GM13977 (cell line): ENCODE results near the gene CRELD1.

Experiments used
- DNase-seq: peaks from one replicate; pipeline ENCODE4 v3.0.0; 2012; ENCODE audit warnings: low spot score
- in situ Hi-C: fragments of 300-500 bp; cut with MboI; formaldehyde crosslinking; loops from one replicate; pipeline ENCODE4 v1.12.0; 2022; ENCODE audit warnings: low sequenced_read_pairs, low pct_unique_long_range_greater_than_20kb, mixed read lengths, inconsistent platforms; ENCODE audit not compliant: unreplicated experiment
- TF ChIP-seq, protein P1 (sequence below): IDR thresholded peaks from 2 replicates; pipeline ENCODE4 v1.5.1; 2012; ENCODE audit warnings: mild to moderate bottlenecking, control low read depth; ENCODE audit not compliant: insufficient read depth; ENCODE audit errors: extremely low read depth, missing control alignments

CRELD1 gene

DNA sequence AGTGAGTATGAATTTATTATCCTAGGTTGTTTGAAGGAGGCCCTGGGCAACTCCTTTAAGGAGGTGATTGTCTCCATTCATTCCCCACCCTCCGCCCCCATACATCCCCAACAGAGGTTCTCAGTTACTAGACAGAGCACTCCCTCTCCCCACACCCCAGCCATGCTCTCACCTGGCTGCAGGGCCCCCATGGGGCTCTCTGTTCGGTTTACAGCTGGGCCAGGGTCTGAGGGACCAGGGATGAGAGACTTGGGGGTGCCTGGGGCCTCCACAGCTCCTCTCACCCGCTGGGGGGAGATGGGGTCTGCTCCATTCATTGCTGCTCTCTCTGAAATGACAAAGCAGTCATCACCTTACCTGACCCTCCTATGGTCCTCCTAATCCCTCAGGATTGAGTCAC, 15.0 kb downstream of the CRELD1 start:
- in situ Hi-C loops, result no loop called here
- no peak for DNase-seq
- TF ChIP-seq, protein P1, sequence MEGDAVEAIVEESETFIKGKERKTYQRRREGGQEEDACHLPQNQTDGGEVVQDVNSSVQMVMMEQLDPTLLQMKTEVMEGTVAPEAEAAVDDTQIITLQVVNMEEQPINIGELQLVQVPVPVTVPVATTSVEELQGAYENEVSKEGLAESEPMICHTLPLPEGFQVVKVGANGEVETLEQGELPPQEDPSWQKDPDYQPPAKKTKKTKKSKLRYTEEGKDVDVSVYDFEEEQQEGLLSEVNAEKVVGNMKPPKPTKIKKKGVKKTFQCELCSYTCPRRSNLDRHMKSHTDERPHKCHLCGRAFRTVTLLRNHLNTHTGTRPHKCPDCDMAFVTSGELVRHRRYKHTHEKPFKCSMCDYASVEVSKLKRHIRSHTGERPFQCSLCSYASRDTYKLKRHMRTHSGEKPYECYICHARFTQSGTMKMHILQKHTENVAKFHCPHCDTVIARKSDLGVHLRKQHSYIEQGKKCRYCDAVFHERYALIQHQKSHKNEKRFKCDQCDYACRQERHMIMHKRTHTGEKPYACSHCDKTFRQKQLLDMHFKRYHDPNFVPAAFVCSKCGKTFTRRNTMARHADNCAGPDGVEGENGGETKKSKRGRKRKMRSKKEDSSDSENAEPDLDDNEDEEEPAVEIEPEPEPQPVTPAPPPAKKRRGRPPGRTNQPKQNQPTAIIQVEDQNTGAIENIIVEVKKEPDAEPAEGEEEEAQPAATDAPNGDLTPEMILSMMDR, result no peak

DNA sequence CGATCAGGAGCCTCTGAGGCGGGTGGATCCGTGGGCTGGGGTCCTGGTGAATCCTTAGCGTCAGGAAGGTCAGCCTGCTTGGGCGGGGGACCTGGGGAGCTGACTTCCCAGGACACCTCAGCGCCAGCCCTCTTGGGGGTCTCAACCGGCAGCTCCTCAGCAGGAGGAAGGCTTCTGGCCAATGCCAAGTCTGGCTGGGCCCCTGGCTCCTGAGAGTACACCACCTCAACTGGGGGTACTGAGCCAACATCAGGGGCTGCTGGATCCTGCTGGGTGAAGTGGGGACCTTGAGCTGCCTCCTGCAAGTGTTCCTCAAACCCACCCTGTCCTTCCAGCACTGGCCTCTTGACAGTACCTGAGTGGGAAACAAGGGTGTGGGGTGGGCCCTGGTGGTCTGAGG, 15.5 kb downstream of the CRELD1 start:
- DNase-seq, result no peak
- TF ChIP-seq, protein P1, result no peak
- in situ Hi-C loops, result no loop called here

DNA sequence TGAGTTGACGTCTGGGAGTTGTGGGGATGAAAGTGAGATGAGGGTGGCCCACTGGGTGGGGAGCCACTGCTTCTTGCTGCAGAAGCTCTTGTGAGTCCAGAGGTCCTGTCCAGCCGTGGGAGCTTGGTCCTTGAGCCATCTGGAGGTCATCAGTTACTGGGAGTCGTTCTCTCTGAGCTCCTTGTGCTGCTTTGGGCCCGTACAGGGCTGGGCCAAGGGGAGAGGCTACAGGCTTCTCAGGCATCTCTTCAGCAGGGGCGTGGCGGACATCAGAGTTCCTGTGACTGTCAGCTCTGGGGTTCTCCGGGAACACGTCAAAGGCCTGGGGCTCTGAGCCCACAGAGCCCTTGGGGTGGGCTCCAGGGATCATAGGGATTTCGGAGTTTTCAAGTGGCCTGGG, 16.0 kb downstream of the CRELD1 start:
- DNase-seq, result no peak
- in situ Hi-C loops, result no loop called here
- TF ChIP-seq, protein P1, result no peak

DNA sequence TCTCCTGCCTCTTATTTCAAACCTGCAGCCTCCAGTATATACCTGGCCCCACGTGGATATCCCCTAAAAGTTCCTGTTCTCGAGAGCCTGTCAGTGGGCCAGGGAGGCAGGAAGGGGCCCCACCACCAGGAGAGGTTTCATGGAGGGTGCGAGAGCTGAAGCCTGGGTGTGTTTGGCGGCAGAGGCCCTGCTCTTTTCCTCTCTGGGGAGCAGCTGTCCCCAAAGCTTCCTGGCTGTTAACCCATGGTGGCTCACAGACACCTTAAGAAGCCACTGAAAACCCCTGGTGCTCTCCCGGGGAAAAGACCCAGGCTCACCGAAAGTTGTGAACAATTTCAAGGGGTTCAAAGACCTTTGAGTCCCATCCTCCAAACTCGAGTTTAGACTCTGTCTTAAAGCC, 17.5 kb downstream of the CRELD1 start:
- peak; percentile 83 for DNase-seq
- in situ Hi-C loops, result no loop called here
- TF ChIP-seq, protein P1, result no peak

DNA sequence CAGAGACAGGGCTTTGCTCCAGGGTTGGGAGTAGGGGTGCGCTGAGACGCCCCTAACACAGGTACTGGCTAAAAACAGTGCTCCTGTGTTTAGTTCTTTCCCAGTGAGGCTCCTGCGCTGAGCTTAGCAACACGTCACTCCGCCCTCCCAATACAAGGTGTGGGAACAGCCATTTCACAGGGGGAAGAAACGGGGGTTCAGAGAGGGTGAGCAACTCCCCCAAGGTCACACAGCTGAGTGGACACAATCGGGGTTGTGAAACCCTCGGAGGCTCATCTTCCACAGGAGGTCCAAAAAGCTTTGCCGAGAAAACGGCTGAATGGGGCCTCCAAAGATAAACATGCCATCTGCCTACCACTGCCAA, 17.9 kb downstream of the CRELD1 start:
- TF ChIP-seq, protein P1, result no peak
- in situ Hi-C loops, result no loop called here
- no peak for DNase-seq

DNA sequence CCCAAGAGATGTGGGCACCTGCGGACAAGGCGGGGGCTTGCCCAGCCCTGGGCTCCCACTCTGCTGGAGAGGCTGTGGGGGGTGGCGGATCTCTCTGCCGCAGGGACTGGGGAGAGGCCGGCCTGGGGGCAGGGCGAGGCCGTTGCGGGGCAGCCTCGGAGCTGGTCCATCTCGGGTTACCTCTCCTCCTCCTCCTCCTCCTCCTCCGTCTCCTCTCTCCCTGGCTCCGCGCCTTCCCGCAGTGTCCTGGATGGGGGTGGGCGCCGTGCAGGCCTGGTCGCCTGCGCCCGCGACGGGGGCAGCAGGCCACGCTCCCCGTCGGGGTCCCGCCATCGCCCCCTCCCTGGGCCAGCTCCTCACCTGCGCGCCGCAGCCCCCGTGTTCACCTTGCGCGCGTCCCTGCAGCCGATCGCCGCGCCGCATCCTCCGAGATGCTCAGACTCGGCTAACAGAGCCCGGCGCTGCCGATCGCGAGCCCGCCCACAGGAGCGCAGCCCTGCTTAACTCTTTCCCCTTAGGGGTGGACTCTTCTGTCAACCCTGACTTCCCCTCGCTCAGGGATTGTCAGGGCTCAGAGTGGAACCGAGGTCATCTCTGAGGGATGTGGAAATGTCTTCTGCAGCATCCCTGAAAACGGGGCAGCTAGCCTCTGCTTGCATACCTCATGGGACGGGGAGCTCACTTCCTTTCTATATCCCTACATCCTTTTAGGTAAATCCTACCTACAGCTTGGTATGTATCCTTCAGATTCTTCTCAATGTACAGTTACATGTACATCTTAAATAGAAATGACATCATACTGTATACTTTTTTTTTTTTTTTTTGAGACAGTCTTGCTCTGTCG, 18.6 kb downstream of the CRELD1 start, which contains the start of gene PRRT3:
Gene PRRT3, minus strand, starts transcription at position 447 of the 844 bp plus-strand sequence. CDS start 2,293 bp downstream, outside the sequence.
- in situ Hi-C loops, result no loop called here
- peak; percentile 86 for DNase-seq
- TF ChIP-seq, protein P1, result no peak
